ENCODE data around the gene OR4D5.

- TF ChIP-seq CTCF (IDR thresholded peaks at IDR 0.05): no peak
- TF ChIP-seq CHD2 (IDR thresholded peaks at IDR 0.05; ENCODE audit: low read length, partially characterized antibody): no peak
- TF ChIP-seq MAX (IDR thresholded peaks at IDR 0.05; ENCODE audit: low read depth): no peak
- no peak for TF ChIP-seq POLR2AphosphoS5 (IDR thresholded peaks at IDR 0.05; ENCODE audit: low read depth, low read length)
- TF ChIP-seq RFX5 (IDR thresholded peaks at IDR 0.05; ENCODE audit: low read length): no peak
- TF ChIP-seq NFIC (IDR thresholded peaks at IDR 0.05; ENCODE audit: borderline replicate concordance): no peak
- TF ChIP-seq USF2 (IDR thresholded peaks at IDR 0.05; ENCODE audit: borderline replicate concordance, low read depth, low read length): no peak
- TF ChIP-seq REST (IDR thresholded peaks at IDR 0.05; ENCODE audit: low read depth, low read length): no peak
- no peak for TF ChIP-seq GABPA (IDR thresholded peaks at IDR 0.05; ENCODE audit: low read depth)
- TF ChIP-seq MXI1 (IDR thresholded peaks at IDR 0.05; ENCODE audit: low read depth, low read length): no peak
- no peak for TF ChIP-seq GATA2 (CRISPR knock-in tag; IDR thresholded peaks at IDR 0.05)
- no peak for TF ChIP-seq RAD21 (IDR thresholded peaks at IDR 0.05; ENCODE audit: low read length)
These were observed 39.6 kb upstream of the OR4D5 start for GRCh38 chr11:123899792-123900191.

All from SK-N-SH (cell line).